Astrocyte (in vitro differentiated cells and primary cell): Measurements from ENCODE around the gene ABCA6.

Experiments used
- EZH2 ChIP-seq: IDR thresholded peaks from 2 replicates; pipeline ENCODE4 v1.6.1; 2012; ENCODE audit warnings: mild to moderate bottlenecking, low read length, inconsistent platforms; ENCODE audit not compliant: insufficient read depth
- TF ChIP-seq, protein P1 (sequence below): IDR thresholded peaks from 2 replicates; pipeline ENCODE4 v1.5.1; 2011; ENCODE audit warnings: low read depth, mild to moderate bottlenecking, inconsistent platforms, low read length, moderate library complexity; ENCODE audit not compliant: insufficient read depth

GRCh38 chr17:69064001-69064400 is 77.7 kb downstream of the ABCA6 start:
- TF ChIP-seq, protein P1, sequence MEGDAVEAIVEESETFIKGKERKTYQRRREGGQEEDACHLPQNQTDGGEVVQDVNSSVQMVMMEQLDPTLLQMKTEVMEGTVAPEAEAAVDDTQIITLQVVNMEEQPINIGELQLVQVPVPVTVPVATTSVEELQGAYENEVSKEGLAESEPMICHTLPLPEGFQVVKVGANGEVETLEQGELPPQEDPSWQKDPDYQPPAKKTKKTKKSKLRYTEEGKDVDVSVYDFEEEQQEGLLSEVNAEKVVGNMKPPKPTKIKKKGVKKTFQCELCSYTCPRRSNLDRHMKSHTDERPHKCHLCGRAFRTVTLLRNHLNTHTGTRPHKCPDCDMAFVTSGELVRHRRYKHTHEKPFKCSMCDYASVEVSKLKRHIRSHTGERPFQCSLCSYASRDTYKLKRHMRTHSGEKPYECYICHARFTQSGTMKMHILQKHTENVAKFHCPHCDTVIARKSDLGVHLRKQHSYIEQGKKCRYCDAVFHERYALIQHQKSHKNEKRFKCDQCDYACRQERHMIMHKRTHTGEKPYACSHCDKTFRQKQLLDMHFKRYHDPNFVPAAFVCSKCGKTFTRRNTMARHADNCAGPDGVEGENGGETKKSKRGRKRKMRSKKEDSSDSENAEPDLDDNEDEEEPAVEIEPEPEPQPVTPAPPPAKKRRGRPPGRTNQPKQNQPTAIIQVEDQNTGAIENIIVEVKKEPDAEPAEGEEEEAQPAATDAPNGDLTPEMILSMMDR: no peak
- no peak for TF ChIP-seq EZH2
